HEK293 (cell line): ENCODE measurements around the gene NUDT22.

Experiments
- CTCF ChIA-PET: fragments of 350-600 bp; formaldehyde crosslinking; extraction: SDS; loops from one replicate; lab custom pipeline; 2021; ENCODE audit warnings: antibody characterized with exemption; lab: Yijun Ruan, JAX
- POLR2A ChIA-PET: fragments of 300-600 bp; formaldehyde crosslinking; extraction: SDS; loops from one replicate; lab custom pipeline; 2020; ENCODE audit warnings: antibody characterized with exemption, inconsistent platforms; lab: Yijun Ruan, JAX
- H3K27ac ChIP-seq: fragments of 200-500 bp; sonication (Bioruptor generic); 2 replicates; pipeline ENCODE4 v1.5.1; 2014; ENCODE audit warnings: low read depth, low read length, control low read depth, inconsistent platforms; ENCODE audit errors: extremely low read depth
- H3K36me3 ChIP-seq, 2 experiments: fragments of 200-500 bp in 1 of 2; sonication (Bioruptor generic) in 1 of 2; 1 replicate in 1 of 2; 2 replicates in 1 of 2; pipeline ENCODE4 v1.5.1; 2014 to 2017; ENCODE audit warnings: inconsistent platforms in 2 of 2, low read length in 2 of 2; ENCODE audit not compliant: control insufficient read depth in 2 of 2, insufficient read depth in 1 of 2
- H3K4me1 ChIP-seq: fragments of 200-500 bp; sonication (Bioruptor generic); 2 replicates; pipeline ENCODE4 v1.5.1; 2014; ENCODE audit warnings: mild to moderate bottlenecking, low read length, inconsistent platforms; ENCODE audit not compliant: control insufficient read depth, insufficient read depth
- H3K4me3 ChIP-seq: 2 replicates; pipeline ENCODE4 v1.5.1; 2011; ENCODE audit warnings: low read depth, mild to moderate bottlenecking, control low read depth, low read length, moderate library complexity
- H3K9me3 ChIP-seq: fragments of 200-500 bp; sonication (Bioruptor generic); 2 replicates; pipeline ENCODE4 v1.5.1; 2014; ENCODE audit warnings: low read depth, low read length, inconsistent platforms; ENCODE audit not compliant: control insufficient read depth, insufficient read depth
- ATF2 ChIP-seq: fragments of 450-650 bp; formaldehyde crosslinking; IDR thresholded peaks from 2 replicates; pipeline ENCODE4 v1.5.1; 2016; ENCODE audit warnings: missing biosample characterization, missing genetic modification characterization, low read depth
- BCL11B ChIP-seq: fragments of 450-650 bp; formaldehyde crosslinking; IDR thresholded peaks from 2 replicates; pipeline ENCODE4 v1.5.1; 2016; ENCODE audit warnings: low read depth, missing biosample characterization, missing genetic modification characterization
- GLI4 ChIP-seq: fragments of 450-650 bp; formaldehyde crosslinking; IDR thresholded peaks from 2 replicates; pipeline ENCODE4 v1.5.1; 2016; ENCODE audit warnings: missing biosample characterization, missing genetic modification characterization
- MZF1 ChIP-seq: fragments of 450-650 bp; formaldehyde crosslinking; IDR thresholded peaks from 2 replicates; pipeline ENCODE4 v1.5.1; 2017; ENCODE audit warnings: missing biosample characterization, missing genetic modification characterization, borderline replicate concordance
- SCRT1 ChIP-seq: fragments of 450-650 bp; formaldehyde crosslinking; IDR thresholded peaks from 2 replicates; pipeline ENCODE4 v1.5.1; 2016; ENCODE audit warnings: missing biosample characterization, missing genetic modification characterization, borderline replicate concordance
- SCRT2 ChIP-seq: fragments of 450-650 bp; formaldehyde crosslinking; IDR thresholded peaks from 2 replicates; pipeline ENCODE4 v1.5.1; 2016; ENCODE audit warnings: missing biosample characterization, missing genetic modification characterization
- ZBTB21 ChIP-seq: fragments of 450-650 bp; formaldehyde crosslinking; IDR thresholded peaks from 2 replicates; pipeline ENCODE4 v1.5.1; 2017; ENCODE audit warnings: missing biosample characterization, missing genetic modification characterization
- ZFHX2 ChIP-seq: fragments of 450-650 bp; formaldehyde crosslinking; conservative IDR thresholded peaks from 2 replicates; pipeline ENCODE4 v1.5.1; 2016; ENCODE audit warnings: missing biosample characterization, missing genetic modification characterization
- ZNF148 ChIP-seq: fragments of 450-650 bp; formaldehyde crosslinking; IDR thresholded peaks from 2 replicates; pipeline ENCODE4 v1.5.0; 2017; ENCODE audit warnings: missing biosample characterization, missing genetic modification characterization, borderline replicate concordance
- ZNF16 ChIP-seq: fragments of 450-650 bp; formaldehyde crosslinking; IDR thresholded peaks from 2 replicates; pipeline ENCODE4 v1.5.1; 2016; ENCODE audit warnings: low read depth, missing biosample characterization, missing genetic modification characterization
- ZNF350 ChIP-seq: fragments of 450-650 bp; formaldehyde crosslinking; IDR thresholded peaks from 2 replicates; pipeline ENCODE4 v1.5.0; 2017; ENCODE audit warnings: missing biosample characterization, mild to moderate bottlenecking, missing genetic modification characterization
- ZNF391 ChIP-seq: fragments of 450-650 bp; formaldehyde crosslinking; IDR thresholded peaks from 2 replicates; pipeline ENCODE4 v1.5.1; 2016; ENCODE audit warnings: low read depth, missing biosample characterization, missing genetic modification characterization, borderline replicate concordance
- ZNF488 ChIP-seq: fragments of 450-650 bp; formaldehyde crosslinking; IDR thresholded peaks from 2 replicates; pipeline ENCODE4 v1.5.1; 2016; ENCODE audit warnings: missing biosample characterization, missing genetic modification characterization
- ZNF510 ChIP-seq: fragments of 450-650 bp; formaldehyde crosslinking; IDR thresholded peaks from 2 replicates; pipeline ENCODE4 v1.5.1; 2018; ENCODE audit warnings: mild to moderate bottlenecking, missing genetic modification characterization, missing biosample characterization; ENCODE audit not compliant: insufficient replicate concordance
- ZNF580 ChIP-seq: fragments of 450-650 bp; formaldehyde crosslinking; IDR thresholded peaks from 2 replicates; pipeline ENCODE4 v1.5.1; 2016; ENCODE audit warnings: missing biosample characterization, missing genetic modification characterization
- ZNF629 ChIP-seq: fragments of 450-650 bp; formaldehyde crosslinking; IDR thresholded peaks from 2 replicates; pipeline ENCODE4 v1.5.1; 2017; ENCODE audit warnings: missing biosample characterization, missing genetic modification characterization
- ZNF677 ChIP-seq: fragments of 450-650 bp; IDR thresholded peaks from 2 replicates; pipeline ENCODE4 v1.5.0; 2018; ENCODE audit warnings: missing biosample characterization, mild to moderate bottlenecking, missing genetic modification characterization, moderate library complexity
- ZNF768 ChIP-seq: fragments of 450-650 bp; formaldehyde crosslinking; IDR thresholded peaks from 2 replicates; pipeline ENCODE4 v1.5.1; 2018; ENCODE audit warnings: missing biosample characterization, mild to moderate bottlenecking, missing genetic modification characterization
- ZNF785 ChIP-seq: fragments of 450-650 bp; formaldehyde crosslinking; IDR thresholded peaks from 2 replicates; pipeline ENCODE4 v1.5.1; 2016; ENCODE audit warnings: missing biosample characterization, missing genetic modification characterization
- ZNF837 ChIP-seq: fragments of 450-650 bp; formaldehyde crosslinking; IDR thresholded peaks from 2 replicates; pipeline ENCODE4 v1.5.1; 2016; ENCODE audit warnings: missing biosample characterization, missing genetic modification characterization
- ZNF843 ChIP-seq: fragments of 450-650 bp; formaldehyde crosslinking; IDR thresholded peaks from 2 replicates; pipeline ENCODE4 v1.5.1; 2016; ENCODE audit warnings: missing biosample characterization, missing genetic modification characterization

NUDT22 gene

GRCh38 chr11:64248578-64248977 is 22.5 kb downstream of the NUDT22 start:
- Histone ChIP-seq H3K36me3 (peaks cover 0 to 14% of the 10 kb centered on the region in 2 experiments; a peak in 1 of 3 replicates), H3K4me3 (no peak overlapping the region), H3K4me1 (peaks cover 10% of the 10 kb centered on the region), H3K9me3 (no peaks in the 10 kb centered on the region), H3K27ac (no peak overlapping the region)
- CTCF ChIA-PET: interaction anchor here (1.0 kb wide), 1 partner anchor 10 kb away, joined by 3 read pairs; no protein-coding TSS in a partner anchor
- POLR2A ChIA-PET: interaction anchor here (1.2 kb wide), 1 partner anchor 22 kb away, joined by 3 read pairs; the partner anchor contains the start of genes NUDT22 and TRPT1
- TF ChIP-seq SCRT2 (no peak), ZNF677 (tag by site-specific recombination) (no peak), ZNF148 (tag by site-specific recombination) (no peak), ZNF629 (tag by site-specific recombination) (no peak), ATF2 (no peak), SCRT1 (no peak), ZNF350 (tag by site-specific recombination) (no peak), ZNF785 (tag by site-specific recombination) (no peak), GLI4 (tag by site-specific recombination) (no peak), BCL11B (tag by site-specific recombination) (no peak)

- no peak overlapping the region for H3K27ac ChIP-seq
- TF ChIP-seq MZF1 (tag by site-specific recombination) (no peak), ZNF391 (tag by site-specific recombination) (no peak), ZBTB21 (tag by site-specific recombination) (no peak), ZNF16 (tag by site-specific recombination) (no peak), ZNF837 (no peak), BCL11B (tag by site-specific recombination) (no peak)
- peaks cover 10% of the 10 kb centered on the region for H3K4me1 ChIP-seq
- no peak overlapping the region for H3K4me3 ChIP-seq
- H3K9me3 ChIP-seq: no peaks in the 10 kb centered on the region
- ChIA-PET POLR2A (interaction anchor here (0.9 to 4.2 kb wide), 4 partner anchors 8 to 23 kb away, joined by 3 to 52 read pairs (median 6); partner anchors contain the start of genes FKBP2, NUDT22 and TRPT1), CTCF (interaction anchor here (1.0 kb wide), 1 partner anchor 9 kb away, joined by 3 read pairs; no protein-coding TSS in a partner anchor)
- H3K36me3 ChIP-seq: peaks cover 0 to 9% of the 10 kb centered on the region in 2 experiments; a peak in 1 of 3 replicates
These were observed 23.0 kb downstream of the NUDT22 start for GRCh38 chr11:64249038-64249437.

- TF ChIP-seq ZNF580: peak; percentile 73
- TF ChIP-seq ZNF843 (tag by site-specific recombination): no peak
- TF ChIP-seq ZFHX2: no peak
- peak; percentile 97 for TF ChIP-seq ZNF768 (tag by site-specific recombination)
- no peak for TF ChIP-seq ZNF488 (tag by site-specific recombination)
- TF ChIP-seq ZNF510 (tag by site-specific recombination): no peak
- ChIA-PET POLR2A (interaction anchor here (0.9 to 4.2 kb wide), 4 partner anchors 9 to 68 kb away, joined by 4 to 52 read pairs (median 6); partner anchors contain the start of genes FKBP2 and PRDX5), CTCF (interaction anchor here (0.7 to 3.6 kb wide), 12 partner anchors 8 to 105 kb away, joined by 3 to 48 read pairs (median 4); partner anchors contain the start of genes CATSPERZ and FKBP2)
- H3K9me3 ChIP-seq: no peaks in the 10 kb centered on the region
- H3K36me3 ChIP-seq: peaks cover 0 to 12% of the 10 kb centered on the region in 2 experiments; a peak in 1 of 3 replicates
- no peak overlapping the region for H3K27ac ChIP-seq
- no peak overlapping the region for H3K4me3 ChIP-seq
- peaks cover 10% of the 10 kb centered on the region for H3K4me1 ChIP-seq
These were observed 23.7 kb downstream of the NUDT22 start for GRCh38 chr11:64249563-64250414.
